ENCODE results near the gene SEC14L2. TPM values are rescaled to one million over a fixed set of nuclear protein-coding genes. Genes with fewer than 3 reads are reported as not detected.

SEC14L2 gene
- total RNA-seq, 1 experiment from 2014 or later, result 8.2 TPM

- H3K27ac Mint-ChIP-seq, result peak overlapping the region in 1 of 3 experiments; percentile 57; a peak in 2 of 7 replicates
- Histone ChIP-seq H3K4ac (ENCODE audit: low read depth, low read length) (no peak overlapping the region), H3K27ac (ENCODE audit: insufficient read length, low read depth, low read length) (no peak overlapping the region), H2BK120ac (ENCODE audit: low read depth, low read length, poor library complexity, severe bottlenecking) (no peak overlapping the region), H3K56ac (ENCODE audit: insufficient read length, low read depth, low read length) (no peak overlapping the region), H3K23ac (ENCODE audit: insufficient read length, low read depth, low read length) (no peak overlapping the region), H2BK20ac (ENCODE audit: low read depth, low read length, poor library complexity, severe bottlenecking) (no peak overlapping the region), H2AFZ (ENCODE audit: low read length) (no peak overlapping the region), H2BK5ac (ENCODE audit: insufficient read length, low read length) (no peak overlapping the region), H4K20me1 (ENCODE audit: control insufficient read depth, insufficient read depth, insufficient read length) (no peaks in the 10 kb centered on the region), H4K5ac (ENCODE audit: insufficient read length, low read depth, low read length) (no peak overlapping the region), H3T11ph (ENCODE audit: low read length) (no peak overlapping the region), H3K9ac (ENCODE audit: extremely low read depth, insufficient read length, low read length) (no peak overlapping the region), H3K14ac (ENCODE audit: insufficient read depth, low read length) (no peak overlapping the region), H3K79me1 (ENCODE audit: insufficient read depth, low read depth, low read length, poor library complexity, severe bottlenecking) (no peaks in the 10 kb centered on the region), H4K91ac (ENCODE audit: insufficient read length, low read depth, low read length) (no peak overlapping the region), H2AK5ac (ENCODE audit: insufficient read length, low read length) (no peak overlapping the region), H2BK15ac (ENCODE audit: low read depth, low read length) (no peak overlapping the region), H4K8ac (replicated peaks; ENCODE audit: insufficient read length, low read depth, low read length) (no peak overlapping the region), H2BK12ac (ENCODE audit: insufficient read length, low read depth, low read length) (no peak overlapping the region), H3K27me3 (ENCODE audit: insufficient read depth, low read length) (no peaks in the 10 kb centered on the region), H3K4me2 (ENCODE audit: insufficient read depth, insufficient read length, low read length) (peak overlapping the region; percentile 83), H3K18ac (ENCODE audit: insufficient read length, low read depth, low read length) (no peak overlapping the region), H3K9me3 (ENCODE audit: control insufficient read depth, low read depth, low read length) (no peaks in the 10 kb centered on the region), H3K23me2 (ENCODE audit: insufficient read length, low read depth, low read length, poor library complexity, severe bottlenecking) (peaks cover 21% of the 10 kb centered on the region), H3K4me1 (ENCODE audit: insufficient read depth, low read length) (peaks cover 7% of the 10 kb centered on the region; the same call in 1 of the 2 replicates), H3K79me2 (ENCODE audit: insufficient read depth, low read length) (no peaks in the 10 kb centered on the region; the same call in 1 of the 2 replicates)
- no peak; the same call in 2 of the 3 replicates for TF ChIP-seq CTCF (conservative IDR thresholded peaks at IDR 0.05)
- no peaks in the 10 kb centered on the region for H3K9me3 Mint-ChIP-seq
- peak; percentile 48 for DNase-seq
- peaks cover 14 to 38% (median 37%) of the 10 kb centered on the region in 3 experiments for H3K36me3 Mint-ChIP-seq (ENCODE audit: insufficient read depth in 1 of 3, low read depth in 3 of 3)
- peak overlapping the region; percentile 87 to 93 for H3K4me3 Mint-ChIP-seq
- peaks cover 31 to 37% of the 10 kb centered on the region in 2 experiments for H3K4me1 Mint-ChIP-seq
- no CpG with 5 or more reads among the region's 20 CpGs for WGBS (ENCODE audit: extremely low coverage, insufficient read length, low lambda C conversion rate)
- H3K27me3 Mint-ChIP-seq (ENCODE audit: low read depth), result no peaks in the 10 kb centered on the region; the same call in 1 of the 2 replicates
Measured at GRCh38 chr22:30424534-30425326, 27.9 kb downstream of the SEC14L2 start.
